ENCODE data around the gene SMAD4. TPM values are rescaled to one million over a fixed set of nuclear protein-coding genes. Genes with fewer than 3 reads are reported as not detected.

Gene SMAD4
- total RNA-seq, 1 donor from 2014 or later: 87.2 TPM

- H3K36me3 Mint-ChIP-seq (ENCODE audit: low read depth, unreplicated experiment): no peaks in the 10 kb centered on the region
- no peaks in the 10 kb centered on the region for H3K9me3 Mint-ChIP-seq (ENCODE audit: unreplicated experiment)
- H3K4me3 Mint-ChIP-seq (ENCODE audit: unreplicated experiment): no peak overlapping the region
- no peak for DNase-seq (ENCODE audit: low spot score)
- no peak for TF ChIP-seq CTCF (IDR thresholded peaks at IDR 0.05; ENCODE audit: unreplicated experiment)
- H3K27me3 Mint-ChIP-seq (ENCODE audit: unreplicated experiment): peaks cover 2% of the 10 kb centered on the region
- H3K4me1 Mint-ChIP-seq (ENCODE audit: unreplicated experiment): no peaks in the 10 kb centered on the region
- H3K27ac Mint-ChIP-seq (ENCODE audit: unreplicated experiment): no peak overlapping the region
Observed at GRCh38 chr18:51133580-51134160, 103.7 kb downstream of the SMAD4 start.

Other genes with a start within 250 kb of the SMAD4 start
- gene MRO, start 210.2 kb upstream of the SMAD4 start, total RNA-seq (ENCODE audit: unreplicated experiment): 0.23 TPM
- gene ME2, start 151.1 kb upstream of the SMAD4 start, total RNA-seq (ENCODE audit: unreplicated experiment): 41.9 TPM
- 10.5 TPM for gene ELAC1, start 62.2 kb upstream of the SMAD4 start, total RNA-seq (ENCODE audit: unreplicated experiment)
- 54.1 TPM for gene MEX3C, start 167.5 kb downstream of the SMAD4 start, total RNA-seq (ENCODE audit: unreplicated experiment)